HG03354 (cell line): ENCODE data around the gene RAI14.
A peak's percentile ranks its signal among the peaks of the same experiment; 100 is the strongest.

Experiments used
- ATAC-seq: cut with Tn5 transposase; IDR thresholded peaks from one replicate; pipeline ENCODE4 v1.9.1; 2021; ENCODE audit warnings: mild to moderate bottlenecking; ENCODE audit not compliant: unreplicated experiment, poor library complexity, severe bottlenecking

RAI14 gene

DNA sequence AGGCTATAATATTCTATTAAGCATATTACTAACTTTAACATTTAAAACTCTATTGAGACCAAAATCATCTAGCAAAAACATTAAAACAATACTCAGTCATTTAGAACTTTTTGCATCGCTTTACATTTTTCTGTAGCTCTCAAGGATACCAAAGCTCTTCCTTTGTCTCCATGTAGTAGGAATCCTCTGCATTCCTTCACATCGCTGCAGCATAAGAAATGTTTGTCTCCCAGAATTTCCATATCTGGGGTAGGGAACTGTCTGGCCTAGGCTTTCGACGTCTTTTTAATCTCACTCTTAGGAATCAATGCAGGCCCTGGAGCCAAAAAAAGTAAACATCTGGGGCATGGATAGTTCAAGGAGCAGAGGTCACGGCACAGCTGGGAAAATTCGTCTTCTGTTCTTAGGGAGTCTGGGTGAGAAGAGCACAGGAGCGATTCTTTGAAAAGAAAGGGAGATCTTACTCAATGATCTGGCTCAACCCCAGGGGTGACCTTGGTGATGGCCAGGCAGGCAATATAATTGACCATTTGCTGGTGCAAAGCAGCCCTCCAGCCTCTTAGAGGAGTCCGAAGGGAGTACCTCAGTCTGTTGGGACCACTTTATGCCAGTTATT is 23.2 kb upstream of the RAI14 start:
- ATAC-seq, result no peak

DNA sequence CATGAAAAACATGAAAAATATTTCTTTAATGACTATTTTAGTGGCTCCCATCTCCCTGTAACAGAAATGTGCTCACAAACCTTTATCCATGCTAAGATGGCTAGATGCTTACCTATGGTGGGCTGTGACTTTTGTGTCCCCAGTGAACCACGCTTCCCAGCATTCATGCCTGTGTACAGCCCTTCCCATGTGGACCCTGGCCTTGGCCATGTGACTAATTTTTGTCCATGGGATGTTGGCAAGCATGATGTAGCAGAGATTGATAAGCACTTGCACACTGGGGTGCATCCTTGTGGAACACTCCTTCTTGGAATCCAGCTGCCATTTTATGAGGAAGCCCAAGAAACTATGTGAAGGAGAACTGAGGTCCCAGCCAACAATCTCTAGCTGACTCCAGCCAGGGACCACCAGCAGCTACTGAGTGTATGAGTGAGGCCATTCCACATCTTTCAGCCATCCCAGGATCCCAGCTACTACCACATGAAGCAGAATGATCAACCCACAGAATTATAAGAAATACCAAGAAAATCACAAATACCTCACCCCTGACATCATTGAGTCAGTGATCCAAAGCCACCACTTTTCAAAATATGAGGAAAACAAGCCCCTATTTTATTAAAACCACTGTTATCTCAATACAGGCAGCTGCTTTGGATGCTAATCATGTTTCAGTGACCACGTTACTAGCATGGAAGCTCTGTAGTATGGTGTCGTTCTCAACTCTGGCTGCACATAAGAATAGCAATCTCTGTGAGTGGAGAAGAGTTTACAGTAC is 16.1 kb upstream of the RAI14 start:
- no peak for ATAC-seq

DNA sequence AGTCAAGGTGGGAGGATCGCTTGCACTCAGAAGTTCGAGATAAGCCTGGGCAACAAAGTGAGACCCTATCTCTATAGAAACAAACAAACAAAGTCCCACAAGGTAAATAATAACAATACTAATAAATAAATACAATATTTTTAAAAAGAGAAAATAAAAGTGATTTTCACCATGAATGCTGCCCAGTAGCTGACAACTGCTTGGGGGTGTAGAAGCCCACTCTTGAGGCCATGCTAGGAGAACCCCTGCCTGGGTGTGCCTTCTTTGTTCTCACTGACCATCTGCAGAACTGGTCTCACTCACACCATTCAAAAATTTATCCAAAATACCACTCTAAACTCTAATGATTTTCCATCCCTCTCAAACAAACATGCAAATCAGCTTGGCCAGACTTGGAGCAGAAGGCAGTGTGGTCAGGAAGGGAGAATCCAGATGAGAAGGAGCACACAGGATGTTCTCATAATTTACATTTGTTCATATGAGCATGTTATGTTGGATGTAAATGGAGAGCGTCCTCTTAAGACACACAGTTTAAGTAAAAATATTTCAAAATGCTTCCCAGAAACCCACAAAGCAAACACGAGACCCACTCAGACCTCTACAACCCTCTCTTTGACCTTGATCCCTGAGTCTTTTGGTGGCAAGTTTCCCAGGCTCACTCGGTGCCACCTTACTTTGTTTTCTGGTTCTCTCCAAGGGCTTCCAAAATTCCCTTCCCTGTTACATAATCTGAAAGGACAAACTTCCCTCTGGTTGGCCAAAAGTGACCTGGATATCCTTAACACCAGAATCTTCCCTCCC is 7.9 kb upstream of the RAI14 start:
- no peak for ATAC-seq

DNA sequence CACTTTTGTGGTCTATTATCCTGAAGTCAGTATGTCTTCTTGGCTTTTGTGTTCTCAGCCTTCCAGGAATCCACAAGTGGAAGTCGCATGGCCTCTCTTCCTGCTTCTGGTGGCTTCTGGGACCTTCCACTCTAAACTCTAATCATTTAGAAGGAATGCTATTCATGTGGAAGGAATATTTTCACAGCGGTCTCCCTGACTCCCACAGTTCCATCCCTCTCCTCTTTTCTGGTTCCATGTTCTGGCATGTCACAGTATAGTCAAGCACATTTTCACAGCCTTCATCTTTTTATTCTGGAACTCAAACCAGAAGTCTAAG is 7.3 kb upstream of the RAI14 start:
- no peak for ATAC-seq

DNA sequence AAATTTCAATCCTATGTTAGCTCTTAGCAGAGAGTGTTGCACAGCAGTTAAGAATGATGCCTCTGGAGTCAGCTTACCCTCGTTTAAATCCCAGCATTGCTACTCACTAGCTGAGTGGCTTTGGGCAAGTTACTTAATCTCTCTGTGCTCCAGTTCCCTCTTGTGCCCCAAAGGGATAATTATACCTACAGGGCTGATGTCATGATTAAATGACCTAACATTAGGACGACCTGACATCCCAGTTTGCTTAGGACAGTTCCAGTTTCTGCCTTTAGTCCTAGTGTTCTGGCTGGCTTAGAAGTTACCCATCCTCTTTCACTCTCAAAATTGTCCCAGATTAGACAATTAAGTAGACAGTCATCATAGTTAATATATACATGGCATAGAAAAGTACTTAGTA is 4.3 kb upstream of the RAI14 start:
- no peak for ATAC-seq

DNA sequence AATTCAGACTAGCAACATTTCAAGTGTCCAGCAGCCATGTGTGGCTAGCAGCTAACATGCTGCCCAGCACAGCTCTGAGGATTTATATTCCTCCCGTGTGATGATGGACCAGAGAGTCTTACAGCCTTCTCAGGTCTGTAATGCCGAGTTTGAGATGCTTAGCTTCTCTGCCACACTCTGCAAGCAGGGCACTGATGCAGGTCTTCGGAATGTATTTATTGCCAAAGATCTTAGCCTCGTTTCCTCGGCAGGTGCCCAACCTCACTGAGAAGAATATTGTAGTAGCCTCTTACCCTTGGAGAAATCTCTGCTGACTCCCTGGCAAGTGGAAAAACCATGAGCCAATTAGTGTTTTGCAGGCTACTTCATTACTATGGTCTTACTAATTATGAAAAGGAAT is 3.7 kb upstream of the RAI14 start:
- no peak for ATAC-seq

DNA sequence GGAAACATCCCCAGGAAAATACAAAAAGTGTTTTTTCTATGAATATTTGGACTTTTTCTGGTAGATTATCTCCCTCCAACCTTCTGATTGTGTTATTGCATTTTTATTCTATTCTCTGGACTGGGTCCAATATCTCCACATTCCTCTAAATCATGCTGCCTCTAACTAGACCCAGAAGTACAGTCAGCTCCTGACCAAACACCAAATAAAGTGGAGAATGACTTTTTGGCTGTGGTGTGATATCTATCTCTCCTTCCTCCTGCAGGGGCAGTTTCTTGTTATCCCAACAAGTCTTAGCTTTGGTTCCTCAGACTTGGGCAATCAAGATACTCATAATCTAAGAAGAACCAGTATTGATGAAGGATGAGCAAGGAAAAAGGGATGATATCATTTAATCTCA is 3.2 kb upstream of the RAI14 start:
- no peak for ATAC-seq

DNA sequence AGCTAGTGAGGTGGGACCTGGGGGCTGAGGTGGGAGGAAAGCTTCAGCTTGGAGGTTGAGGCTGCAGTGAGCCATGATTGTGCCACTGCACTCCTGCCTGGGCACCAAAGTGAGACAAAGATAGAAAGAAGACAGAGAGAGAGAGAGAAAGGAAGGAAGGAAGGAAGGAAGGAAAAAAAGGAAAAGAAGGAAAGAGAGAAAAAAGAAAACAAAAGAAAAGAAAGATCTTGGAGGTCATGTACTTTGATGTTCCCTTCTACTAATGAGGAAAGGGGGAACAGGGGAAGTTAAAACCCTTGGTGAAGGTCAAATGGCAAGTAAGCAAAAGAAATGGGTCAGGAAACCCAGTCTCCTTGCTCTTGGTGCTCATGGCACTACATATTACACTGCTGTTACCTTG is 2.4 kb upstream of the RAI14 start:
- ATAC-seq, result no peak

DNA sequence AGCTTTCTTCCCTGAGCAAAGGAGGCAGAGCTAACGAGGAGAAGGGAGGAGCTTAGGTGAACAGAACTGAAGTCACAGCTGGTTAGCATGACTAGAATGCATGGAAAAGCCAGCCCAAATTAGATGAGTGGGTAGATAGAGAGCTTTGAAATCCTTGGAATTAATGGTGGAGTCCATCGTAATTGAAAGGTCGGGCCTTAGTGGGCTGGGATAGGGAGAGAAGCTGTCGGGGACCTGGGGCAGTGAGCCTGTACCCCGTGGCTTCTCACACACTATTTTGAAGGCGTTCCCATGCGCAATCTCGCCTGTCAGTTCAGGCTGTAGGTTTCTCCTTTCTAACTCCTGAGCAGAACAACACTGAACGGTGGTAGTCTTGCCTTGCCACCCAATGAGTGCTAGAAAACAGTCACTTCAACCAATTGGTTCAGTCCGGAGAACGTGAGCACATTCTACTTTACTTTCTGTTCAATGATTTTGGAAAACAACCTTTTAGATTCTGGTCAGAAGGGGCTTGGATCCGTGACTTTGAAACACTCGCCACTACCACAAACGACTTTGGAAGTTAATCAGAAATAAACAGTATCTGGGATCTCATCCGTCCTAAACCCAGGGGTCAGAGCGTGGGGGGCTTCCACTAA is 655 bp upstream of the RAI14 start:
- no peak for ATAC-seq

DNA sequence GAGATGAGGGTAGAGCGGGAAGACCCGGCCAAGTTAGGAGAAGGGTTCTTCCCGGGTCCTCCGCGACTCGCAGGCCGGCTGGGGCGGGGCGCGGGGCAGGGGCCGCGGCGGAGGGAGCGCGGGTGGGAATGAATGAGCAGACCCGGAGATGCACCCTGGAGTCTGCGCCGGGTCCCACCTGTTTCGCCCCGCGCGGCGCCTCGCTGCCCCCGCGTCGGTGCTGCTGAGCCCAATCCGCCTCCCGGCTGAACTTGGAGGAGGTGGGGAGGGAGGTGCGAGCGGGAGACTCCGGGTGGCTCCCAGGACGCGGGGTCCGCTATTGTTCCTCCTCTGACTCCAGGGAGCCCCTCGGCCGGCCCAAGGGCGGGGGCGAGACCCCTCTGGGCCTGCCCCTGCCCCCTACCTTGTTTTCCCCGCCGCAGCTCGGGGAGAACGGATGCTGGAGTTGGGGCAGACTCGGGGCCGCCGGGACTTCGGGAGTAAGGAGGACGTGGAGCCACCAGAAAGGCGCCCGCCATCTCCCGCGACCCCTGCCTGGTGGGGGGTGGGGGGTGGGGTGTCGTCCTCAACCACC is 659 bp downstream of the RAI14 start:
- peak; percentile 25 for ATAC-seq

DNA sequence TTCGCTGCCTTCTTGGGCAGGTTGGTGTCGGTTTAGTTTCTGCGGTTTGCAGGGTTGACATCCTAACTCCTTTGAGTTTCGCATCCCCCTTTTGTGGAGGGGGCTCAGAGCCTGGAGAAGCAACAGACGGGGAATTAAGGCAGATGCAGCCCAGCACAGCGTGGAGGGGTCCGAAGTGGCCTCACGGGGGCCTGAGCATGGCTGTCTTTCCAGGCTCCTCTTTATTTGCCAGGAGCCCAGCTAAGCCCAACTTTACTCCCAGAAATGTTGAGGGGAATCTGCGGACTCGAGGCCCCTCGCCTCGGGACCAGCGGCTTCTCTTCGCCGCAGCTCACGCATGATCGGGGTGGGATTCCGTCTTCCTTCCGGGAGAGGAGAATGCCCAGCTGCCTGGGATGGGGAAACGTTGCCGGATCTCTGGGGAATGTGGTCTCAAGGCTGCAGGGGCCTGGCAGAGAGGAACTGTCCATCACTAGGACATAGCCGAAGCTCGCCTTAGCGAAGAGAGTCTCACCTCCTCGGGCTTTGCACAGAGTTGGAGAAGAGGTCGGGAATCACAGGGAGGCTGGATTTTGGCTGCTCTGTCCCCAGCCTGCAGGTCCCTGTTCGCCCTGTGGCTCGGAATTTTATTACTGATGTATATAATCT is 1.3 kb downstream of the RAI14 start:
- ATAC-seq, result no peak

DNA sequence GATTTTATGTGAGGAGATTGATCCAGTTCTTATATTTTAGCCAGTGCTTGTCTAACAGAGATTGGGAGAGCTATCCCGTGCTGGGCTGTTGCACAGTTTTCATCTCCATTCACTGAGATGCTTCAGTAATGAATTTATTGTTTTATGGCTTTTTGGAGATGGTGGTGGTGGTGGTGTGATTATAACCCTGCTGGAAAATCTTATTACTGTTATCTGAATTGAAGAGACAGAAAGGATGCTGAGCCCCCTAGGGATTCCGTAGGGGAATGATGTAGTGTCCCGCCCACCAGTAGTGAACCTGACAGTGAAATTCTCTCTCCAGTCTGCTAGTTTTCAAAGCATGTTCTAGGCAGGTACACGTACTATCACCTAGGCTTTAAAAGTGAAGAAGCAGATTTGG is 1.9 kb downstream of the RAI14 start:
- ATAC-seq, result no peak

DNA sequence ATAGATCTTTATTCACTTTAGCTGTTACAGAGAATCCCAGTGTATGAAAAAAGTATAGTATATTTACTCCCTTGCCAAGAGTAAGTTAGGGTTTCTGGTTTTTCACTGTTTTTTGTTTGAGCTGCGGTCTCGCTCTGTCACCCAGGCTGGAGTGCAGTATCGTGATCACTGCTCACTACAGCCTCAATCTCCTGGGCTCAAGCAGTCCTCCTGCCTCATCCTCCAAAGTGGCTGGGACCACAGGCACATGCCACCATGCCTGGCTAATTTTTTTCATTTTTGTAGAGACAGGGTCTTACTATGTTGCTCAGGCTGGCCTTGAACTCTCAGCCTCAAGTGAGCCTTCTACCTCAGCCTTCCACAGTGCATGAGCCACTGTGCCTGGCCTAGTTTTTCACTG is 3.0 kb downstream of the RAI14 start:
- no peak for ATAC-seq

DNA sequence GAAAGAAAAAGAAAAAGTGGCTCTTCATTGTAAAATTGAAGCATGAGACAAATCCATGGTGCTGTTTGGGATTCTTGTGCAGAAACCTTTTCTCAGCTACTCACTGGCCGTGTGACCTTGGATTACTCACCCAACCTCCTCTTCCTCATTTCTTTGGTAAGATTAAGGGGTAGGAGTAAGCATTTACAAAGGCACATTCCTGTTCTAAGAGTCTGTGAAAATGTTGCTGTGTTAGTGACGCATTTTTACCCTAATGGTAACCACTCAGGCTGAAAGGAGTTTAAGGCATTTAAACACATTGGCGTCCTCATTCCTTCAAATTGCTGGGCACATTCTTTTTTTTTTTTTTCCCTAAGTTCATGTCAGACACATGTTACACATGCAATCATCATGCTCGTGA is 4.3 kb downstream of the RAI14 start:
- ATAC-seq, result no peak

DNA sequence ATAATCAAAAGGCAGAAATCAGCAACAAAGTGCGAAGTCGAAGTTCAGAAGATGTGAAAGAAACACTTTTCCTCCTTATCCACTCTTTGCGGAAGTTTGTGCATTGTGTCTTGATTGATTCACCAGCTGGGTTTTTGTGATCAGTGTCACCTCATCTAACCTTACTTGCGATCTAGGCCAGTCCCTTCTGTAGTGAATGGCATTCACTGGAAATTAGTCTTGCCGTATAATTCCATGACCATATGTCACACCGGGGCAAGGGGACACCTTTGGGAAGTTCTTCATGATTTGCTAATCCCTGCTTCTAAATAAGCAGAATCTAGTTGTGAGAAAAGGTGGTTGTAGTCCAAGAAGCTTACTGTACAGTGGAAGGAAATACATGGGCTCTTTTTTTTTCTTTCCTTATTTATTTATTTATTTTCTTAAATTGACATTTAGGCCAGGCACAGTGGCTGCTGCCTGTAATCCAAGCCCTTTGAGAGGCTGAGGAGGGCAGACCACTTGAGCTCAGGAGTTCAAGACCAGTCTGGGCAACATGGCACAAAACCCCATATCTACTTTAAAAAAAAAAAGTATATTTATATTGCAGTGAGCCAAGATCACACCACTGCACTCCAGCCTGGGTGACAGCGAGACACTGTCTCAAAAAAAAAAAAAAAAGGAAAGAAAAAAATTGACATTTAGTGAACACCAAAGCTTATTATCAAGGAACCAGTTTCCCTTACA is 7.8 kb downstream of the RAI14 start:
- no peak for ATAC-seq

DNA sequence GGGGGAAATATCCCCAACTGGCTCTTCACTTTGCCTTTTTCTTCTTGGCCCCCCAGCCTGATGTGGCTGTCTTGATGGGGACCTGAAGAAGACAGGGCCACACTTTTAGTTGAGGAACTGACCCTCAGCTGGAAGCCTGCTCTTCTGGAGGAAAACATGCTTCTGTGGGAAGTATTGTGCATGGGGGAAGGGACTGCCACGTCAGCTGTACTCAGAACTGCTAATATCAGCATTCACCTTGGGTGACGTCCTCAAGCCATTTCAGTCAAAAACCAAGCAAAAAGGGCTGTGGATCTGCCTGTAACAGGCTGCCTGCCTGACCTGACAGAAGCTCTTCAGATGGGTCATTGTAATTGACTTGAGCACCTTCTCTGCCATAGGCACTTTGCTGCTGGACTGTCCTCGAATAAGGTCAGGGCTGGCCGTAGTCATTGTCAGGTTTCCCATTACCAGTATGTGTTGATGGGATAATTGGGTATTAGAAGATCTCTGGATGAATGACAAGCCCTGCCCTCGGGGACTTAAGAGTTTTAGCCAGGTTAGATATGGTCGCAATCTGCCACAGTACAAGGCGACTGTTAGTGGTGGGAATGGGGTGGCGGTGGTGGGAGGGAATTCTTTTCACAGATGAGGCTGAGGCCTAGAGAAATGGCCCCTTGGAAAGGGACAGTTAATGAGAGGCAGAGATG is 10.4 kb downstream of the RAI14 start:
- ATAC-seq, result no peak

DNA sequence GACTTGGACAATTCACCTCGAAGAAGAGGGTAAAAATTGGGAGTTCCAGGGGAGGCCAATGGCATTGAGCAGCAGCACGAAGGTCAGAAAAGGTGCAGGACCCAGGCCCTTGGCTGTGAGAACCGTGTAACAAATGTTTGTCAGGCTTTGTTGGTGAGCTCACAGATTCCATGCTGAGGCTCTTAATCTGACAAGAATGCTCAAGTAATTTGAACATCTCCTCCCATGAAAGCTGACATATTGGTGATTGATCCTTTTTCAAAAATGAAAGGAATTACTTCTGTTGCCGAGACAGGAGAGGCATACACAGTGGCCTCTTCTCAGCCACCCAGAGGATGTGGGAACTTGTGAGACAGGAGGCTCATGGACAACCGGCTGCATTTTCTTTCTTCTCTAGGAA is 11.6 kb downstream of the RAI14 start:
- no peak for ATAC-seq

DNA sequence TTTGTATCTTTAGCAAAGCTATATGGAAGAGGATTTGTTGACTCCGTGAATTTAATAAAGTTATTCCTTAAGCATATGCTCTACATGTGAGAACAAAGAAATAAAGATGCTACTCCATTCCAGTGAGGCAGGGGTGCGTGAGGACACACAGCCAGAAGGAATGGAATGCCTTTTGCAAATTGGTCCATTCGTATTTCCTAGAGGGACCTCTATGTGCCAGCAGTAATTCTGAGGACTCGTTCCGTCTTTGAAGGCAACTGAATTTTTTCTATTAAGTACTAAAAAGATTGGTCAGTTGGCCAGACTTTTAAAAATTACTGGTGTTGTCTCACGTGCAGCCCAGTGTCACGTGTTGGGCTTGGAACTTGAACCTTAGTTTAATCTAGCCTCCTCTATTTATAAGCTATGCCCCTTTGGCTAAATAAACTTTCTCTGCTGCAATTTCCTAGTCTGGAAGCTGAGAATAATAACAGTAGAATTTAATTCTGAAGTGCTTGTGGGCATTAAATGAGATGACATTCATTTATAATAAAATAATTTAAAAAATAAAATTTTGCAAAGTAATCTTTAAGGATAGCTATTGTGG is 13.9 kb downstream of the RAI14 start:
- ATAC-seq, result no peak
